ENCODE measurements around the gene SLC22A25. TPM values are rescaled to one million over a fixed set of nuclear protein-coding genes. Genes with fewer than 3 reads are reported as not detected.

Gene SLC22A25
- total RNA-seq (2022) (not detected in 2 replicates), Bru-seq, nascent RNA (percentile 1 among the genes with signal in this experiment), BruChase-seq, experiment 1, labeled RNA remaining after a 6-hour chase (percentile 2 among the genes with signal in this experiment), BruChase-seq, experiment 2, labeled RNA remaining after a 2-hour chase (not detected)
- long read RNA-seq, result 0 reads

DNA sequence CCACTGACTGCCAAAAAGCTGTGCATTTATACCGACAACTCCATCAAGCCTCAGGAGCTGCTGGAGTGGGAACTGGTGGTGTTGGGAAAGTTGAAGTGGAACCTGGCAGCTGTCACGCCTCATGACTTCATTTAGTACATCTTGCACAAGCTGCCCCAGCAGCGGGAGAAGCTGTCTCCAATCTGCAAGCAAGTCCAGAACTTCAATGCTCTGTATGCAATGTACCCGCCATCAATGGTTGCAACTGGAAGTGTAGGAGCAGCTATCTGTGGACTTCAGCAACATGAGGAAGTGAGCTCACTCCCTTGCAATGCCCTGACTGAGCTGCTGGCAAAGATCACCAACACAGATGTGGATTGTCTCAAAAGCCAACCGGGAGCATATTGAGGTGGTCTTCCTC, at the start of gene SLC22A25:
SLC22A25 (minus strand) TSS at position 67 of the 400 bp plus-strand sequence. CDS start 13,947 bp downstream, outside the sequence.
- TF ChIP-seq CTCF (IDR thresholded peaks at IDR 0.05; ENCODE audit: unreplicated experiment), result no peak
- H3K27me3 Mint-ChIP-seq (ENCODE audit: insufficient read depth, unreplicated experiment), result peaks cover 17% of the 10 kb centered on the region
- H3K4me3 Mint-ChIP-seq (ENCODE audit: unreplicated experiment), result no peak within 1 kb of the TSS
- H3K4me1 Mint-ChIP-seq (ENCODE audit: insufficient read depth, unreplicated experiment), result no peaks in the 10 kb centered on the region
- BruUV-seq (replicated peaks), result no TSS peak
- POLR2A ChIA-PET, result no interaction called here
- no peak within 1 kb of the TSS for H3K27ac Mint-ChIP-seq (ENCODE audit: low read depth, unreplicated experiment)
- intact Hi-C loops (cut with micrococcal nuclease), result no loop called here
- H3K36me3 Mint-ChIP-seq (ENCODE audit: insufficient read depth, unreplicated experiment), result no peaks in the 10 kb centered on the region
- peak; percentile 35 for DNase-seq (ENCODE audit: unreplicated experiment)
- CTCF ChIA-PET, result no interaction called here
- H3K9me3 Mint-ChIP-seq (ENCODE audit: unreplicated experiment), result no peaks in the 10 kb centered on the region

DNA sequence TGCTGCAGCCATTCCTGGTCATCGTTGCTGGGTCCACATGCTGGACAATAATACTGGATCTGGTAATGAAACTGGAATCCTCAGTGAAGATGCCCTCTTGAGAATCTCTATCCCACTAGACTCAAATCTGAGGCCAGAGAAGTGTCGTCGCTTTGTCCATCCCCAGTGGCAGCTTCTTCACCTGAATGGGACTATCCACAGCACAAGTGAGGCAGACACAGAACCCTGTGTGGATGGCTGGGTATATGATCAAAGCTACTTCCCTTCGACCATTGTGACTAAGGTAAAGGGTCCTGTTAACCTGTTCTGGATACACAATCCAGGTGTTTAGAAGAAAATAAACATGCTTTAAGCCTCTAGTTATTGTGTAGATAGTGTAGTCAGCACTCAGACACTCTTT, 46.9 kb upstream of the SLC22A25 start:
- H3K9me3 Mint-ChIP-seq (ENCODE audit: unreplicated experiment), result peaks cover 12% of the 10 kb centered on the region
- TF ChIP-seq CTCF (IDR thresholded peaks at IDR 0.05; ENCODE audit: unreplicated experiment), result no peak
- DNase-seq (ENCODE audit: unreplicated experiment), result no peak
- no peak overlapping the region for H3K27ac Mint-ChIP-seq (ENCODE audit: low read depth, unreplicated experiment)
- H3K4me3 Mint-ChIP-seq (ENCODE audit: unreplicated experiment), result no peak overlapping the region
- no TSS peak for BruUV-seq (replicated peaks)
- peaks cover 5% of the 10 kb centered on the region for H3K27me3 Mint-ChIP-seq (ENCODE audit: insufficient read depth, unreplicated experiment)
- POLR2A ChIA-PET, result no interaction called here
- no peaks in the 10 kb centered on the region for H3K36me3 Mint-ChIP-seq (ENCODE audit: insufficient read depth, unreplicated experiment)
- CTCF ChIA-PET, result interaction anchor here (0.7 kb wide), 1 partner anchor 326 kb away, joined by 3 read pairs; no protein-coding TSS in a partner anchor
- intact Hi-C loops (cut with micrococcal nuclease), result no loop called here
- no peaks in the 10 kb centered on the region for H3K4me1 Mint-ChIP-seq (ENCODE audit: insufficient read depth, unreplicated experiment)

- H3K27ac Mint-ChIP-seq (ENCODE audit: low read depth, unreplicated experiment), result no peak overlapping the region
- intact Hi-C loops (cut with micrococcal nuclease), result no loop called here
- H3K9me3 Mint-ChIP-seq (ENCODE audit: unreplicated experiment), result peaks cover 12% of the 10 kb centered on the region
- no peaks in the 10 kb centered on the region for H3K4me1 Mint-ChIP-seq (ENCODE audit: insufficient read depth, unreplicated experiment)
- BruUV-seq (replicated peaks), result no TSS peak
- H3K4me3 Mint-ChIP-seq (ENCODE audit: unreplicated experiment), result no peak overlapping the region
- POLR2A ChIA-PET, result no interaction called here
- H3K36me3 Mint-ChIP-seq (ENCODE audit: insufficient read depth, unreplicated experiment), result no peaks in the 10 kb centered on the region
- CTCF ChIA-PET, result interaction anchor here (0.7 kb wide), 2 partner anchors 308 to 326 kb away, joined by 3 read pairs; no protein-coding TSS in a partner anchor
- DNase-seq (ENCODE audit: unreplicated experiment), result no peak
- TF ChIP-seq CTCF (IDR thresholded peaks at IDR 0.05; ENCODE audit: unreplicated experiment), result no peak
- peaks cover 11% of the 10 kb centered on the region for H3K27me3 Mint-ChIP-seq (ENCODE audit: insufficient read depth, unreplicated experiment)
Observed at GRCh38 chr11:63289658-63290057, 46.3 kb upstream of the SLC22A25 start.

- no peak for TF ChIP-seq CTCF (IDR thresholded peaks at IDR 0.05; ENCODE audit: unreplicated experiment)
- Mint-ChIP-seq H3K27me3 (ENCODE audit: insufficient read depth, unreplicated experiment) (peaks cover 70% of the 10 kb centered on the region), H3K9me3 (ENCODE audit: unreplicated experiment) (no peaks in the 10 kb centered on the region), H3K4me1 (ENCODE audit: insufficient read depth, unreplicated experiment) (no peaks in the 10 kb centered on the region), H3K36me3 (ENCODE audit: insufficient read depth, unreplicated experiment) (no peaks in the 10 kb centered on the region), H3K27ac (ENCODE audit: low read depth, unreplicated experiment) (no peak overlapping the region), H3K4me3 (ENCODE audit: unreplicated experiment) (no peak overlapping the region)
- DNase-seq (ENCODE audit: unreplicated experiment), result no peak
- ChIA-PET CTCF (no interaction called here), POLR2A (no interaction called here)
- intact Hi-C loops (cut with micrococcal nuclease), result no loop called here
- BruUV-seq (replicated peaks), result no TSS peak
Observed at GRCh38 chr11:63282579-63282978, 39.2 kb upstream of the SLC22A25 start.

Data from MCF 10A (cell line).